ENCODE data around the gene OR2AG1. TPM values are rescaled to one million over a fixed set of nuclear protein-coding genes. Genes with fewer than 3 reads are reported as not detected.

The OR2AG1 gene
- total RNA-seq, result not detected in 2 replicates

- no peak for TF ChIP-seq CTCF (IDR thresholded peaks at IDR 0.05)
- Mint-ChIP-seq H3K9me3 (no peaks in the 10 kb centered on the region), H3K4me1 (no peaks in the 10 kb centered on the region), H3K27ac (no peak within 1 kb of the TSS), H3K27me3 (peaks cover 2% of the 10 kb centered on the region), H3K4me3 (no peak within 1 kb of the TSS), H3K36me3 (ENCODE audit: low read depth) (no peaks in the 10 kb centered on the region)
- no peak for DNase-seq
- CTCF ChIA-PET, result no interaction called here
- ATAC-seq (ENCODE audit: low read depth), result no peak
- intact Hi-C loops (cut with micrococcal nuclease), result no loop called here
- POLR2A ChIA-PET, result no interaction called here
These were observed at the start of gene OR2AG1 for GRCh38 chr11:6782720-6783119. OR2AG1 (plus strand) TSS chr11:6783020; CDS start chr11:6785038, 2,018 bp downstream.

GRCh38 chr11:6733326-6734275 is 49.2 kb upstream of the OR2AG1 start:
- peaks cover 65% of the 10 kb centered on the region for H3K4me1 Mint-ChIP-seq
- POLR2A ChIA-PET, result interaction anchor here (1.3 kb wide), 1 partner anchor 12 kb away, joined by 5 read pairs; no protein-coding TSS in a partner anchor
- intact Hi-C loops (cut with micrococcal nuclease), result no loop called here
- H3K27me3 Mint-ChIP-seq, result no peaks in the 10 kb centered on the region
- no peak for TF ChIP-seq CTCF (IDR thresholded peaks at IDR 0.05)
- DNase-seq, result no peak
- CTCF ChIA-PET, result interaction anchor here (15.0 kb wide), 1 partner anchor 24 kb away, joined by 391 read pairs; no protein-coding TSS in a partner anchor
- peaks cover 49% of the 10 kb centered on the region for H3K36me3 Mint-ChIP-seq (ENCODE audit: low read depth)
- no peak overlapping the region for H3K4me3 Mint-ChIP-seq
- H3K9me3 Mint-ChIP-seq, result no peaks in the 10 kb centered on the region
- peak overlapping the region; percentile 62 for H3K27ac Mint-ChIP-seq
- ATAC-seq (ENCODE audit: low read depth), result no peak

GRCh38 chr11:6734616-6735015 is 48.2 kb upstream of the OR2AG1 start:
- H3K36me3 Mint-ChIP-seq (ENCODE audit: low read depth), result peaks cover 48% of the 10 kb centered on the region
- no peaks in the 10 kb centered on the region for H3K9me3 Mint-ChIP-seq
- ATAC-seq (ENCODE audit: low read depth) (no peak), DNase-seq (no peak)
- no peak overlapping the region for H3K4me3 Mint-ChIP-seq
- ChIA-PET POLR2A (interaction anchor here (0.6 to 3.8 kb wide), 3 partner anchors 10 to 51 kb away, joined by 3 to 26 read pairs (median 3); partner anchors contain the start of gene MRPL17), CTCF (interaction anchor here (1.0 to 15.0 kb wide), 2 partner anchors 11 to 23 kb away, joined by 3 to 391 read pairs; no protein-coding TSS in a partner anchor)
- H3K27ac Mint-ChIP-seq, result peak overlapping the region; percentile 62
- no peaks in the 10 kb centered on the region for H3K27me3 Mint-ChIP-seq
- no peak for TF ChIP-seq CTCF (IDR thresholded peaks at IDR 0.05)
- H3K4me1 Mint-ChIP-seq, result peaks cover 67% of the 10 kb centered on the region
- intact Hi-C loops (cut with micrococcal nuclease), result no loop called here

GRCh38 chr11:6735306-6735705 is 47.5 kb upstream of the OR2AG1 start:
- H3K4me3 Mint-ChIP-seq, result peak overlapping the region; percentile 8
- ATAC-seq (ENCODE audit: low read depth) (peak; percentile 59), DNase-seq (no peak)
- no peaks in the 10 kb centered on the region for H3K9me3 Mint-ChIP-seq
- ChIA-PET CTCF (interaction anchor here (0.7 to 15.0 kb wide), 3 partner anchors 10 to 22 kb away, joined by 3 to 391 read pairs (median 3); no protein-coding TSS in a partner anchor), POLR2A (interaction anchor here (0.6 to 3.8 kb wide), 5 partner anchors 11 to 253 kb away, joined by 3 to 26 read pairs (median 3); partner anchors contain the start of gene MRPL17)
- H3K27ac Mint-ChIP-seq, result peak overlapping the region; percentile 62
- H3K4me1 Mint-ChIP-seq, result peaks cover 72% of the 10 kb centered on the region
- TF ChIP-seq CTCF (IDR thresholded peaks at IDR 0.05), result no peak
- no peaks in the 10 kb centered on the region for H3K27me3 Mint-ChIP-seq
- intact Hi-C loops (cut with micrococcal nuclease), result no loop called here
- H3K36me3 Mint-ChIP-seq (ENCODE audit: low read depth), result peaks cover 55% of the 10 kb centered on the region
